Inflammatory macrophage (primary cell): ENCODE measurements around the gene MYH16.
"Not testable (repeated sequence)": the region's sequence is repeated elsewhere in the genome, so short reads cannot be mapped to it uniquely, and the experiment has no call there.

Experiments used
- DNase-seq, 2 donors: peaks; one replicate each; pipeline ENCODE4 v3.0.0-alpha.2; 2020 to 2022

MYH16 gene

GRCh38 chr7:99258501-99258900, 14.1 kb upstream of the MYH16 start:
- DNase-seq: no peak

GRCh38 chr7:99260395-99260794, 12.2 kb upstream of the MYH16 start:
- no peak for DNase-seq

GRCh38 chr7:99261646-99262045, 11.0 kb upstream of the MYH16 start:
- DNase-seq: no peak

- DNase-seq: no peak
These were observed 6.7 kb upstream of the MYH16 start for GRCh38 chr7:99265848-99266480.

GRCh38 chr7:99267481-99267840, 5.2 kb upstream of the MYH16 start:
- DNase-seq: peak in 1 of 2 donors; percentile 5

GRCh38 chr7:99267841-99268576, 4.6 kb upstream of the MYH16 start:
- no peak for DNase-seq

GRCh38 chr7:99268577-99268908, 4.1 kb upstream of the MYH16 start:
- no peak for DNase-seq

GRCh38 chr7:99270702-99271101, 1.9 kb upstream of the MYH16 start:
- no peak for DNase-seq

GRCh38 chr7:99273561-99273960, 922 bp downstream of the MYH16 start:
- DNase-seq: not testable (repeated sequence)

GRCh38 chr7:99274908-99275307, 2.3 kb downstream of the MYH16 start:
- DNase-seq: not testable (repeated sequence)

GRCh38 chr7:99275496-99275895, 2.9 kb downstream of the MYH16 start:
- no peak for DNase-seq

GRCh38 chr7:99278180-99278579, 5.5 kb downstream of the MYH16 start:
- no peak for DNase-seq

- not testable (repeated sequence) for DNase-seq
These were observed 11.5 kb downstream of the MYH16 start for GRCh38 chr7:99284165-99284564.

- DNase-seq: no peak
These were observed 15.3 kb downstream of the MYH16 start for GRCh38 chr7:99287779-99288534.

GRCh38 chr7:99289185-99289584, 16.5 kb downstream of the MYH16 start:
- DNase-seq: no peak

GRCh38 chr7:99290148-99290547, 17.5 kb downstream of the MYH16 start:
- DNase-seq: not testable (repeated sequence)

GRCh38 chr7:99290980-99291607, 18.5 kb downstream of the MYH16 start:
- DNase-seq: no peak

- no peak for DNase-seq
These were observed 19.5 kb downstream of the MYH16 start for GRCh38 chr7:99292127-99292526.

GRCh38 chr7:99293167-99293566, 20.5 kb downstream of the MYH16 start:
- no peak for DNase-seq

GRCh38 chr7:99293650-99294049, 21.0 kb downstream of the MYH16 start:
- no peak for DNase-seq

GRCh38 chr7:99296471-99296870, 23.8 kb downstream of the MYH16 start:
- no peak for DNase-seq

- no peak for DNase-seq
These were observed 28.9 kb downstream of the MYH16 start for GRCh38 chr7:99301496-99301895.
